ENCODE data around the gene ASB6. TPM values are rescaled to one million over a fixed set of nuclear protein-coding genes. Genes with fewer than 3 reads are reported as not detected.

Gene ASB6
- polyA plus RNA-seq, 2 donors, result 14.4 to 15.1 TPM

- Histone ChIP-seq H3K27me3 (ENCODE audit: control insufficient read depth in 1 of 2, insufficient read depth in 2 of 2, low read length in 2 of 2) (no peaks in the 10 kb centered on the region), H3K4me3 (ENCODE audit: low read depth in 1 of 2, low read length in 2 of 2) (no peak overlapping the region), H3K9me3 (ENCODE audit: control insufficient read depth in 2 of 2, insufficient read depth in 1 of 2, low read depth in 1 of 2, low read length in 1 of 2) (no peaks in the 10 kb centered on the region), H3K4me1 (ENCODE audit: control insufficient read depth in 2 of 2, insufficient read depth in 2 of 2, low read length in 1 of 2) (peaks cover 0 to 2% of the 10 kb centered on the region in 2 donors), H3K36me3 (ENCODE audit: control insufficient read depth in 2 of 2, insufficient read depth in 2 of 2, low read length in 1 of 2) (no peaks in the 10 kb centered on the region), H3K27ac (ENCODE audit: low read depth in 2 of 2, low read length in 1 of 2) (no peak overlapping the region)
- WGBS, 2 donors, result 89 to 90% methylated on average over 1 of the region's 1 CpG
These were observed 55.7 kb downstream of the ASB6 start for GRCh38 chr9:129586245-129586644.

GRCh38 chr9:129585352-129585751 lies 56.6 kb downstream of the ASB6 start:
- Histone ChIP-seq H3K9me3 (ENCODE audit: control insufficient read depth in 2 of 2, insufficient read depth in 1 of 2, low read depth in 1 of 2, low read length in 1 of 2) (no peaks in the 10 kb centered on the region), H3K27ac (ENCODE audit: low read depth in 2 of 2, low read length in 1 of 2) (no peak overlapping the region), H3K36me3 (ENCODE audit: control insufficient read depth in 2 of 2, insufficient read depth in 2 of 2, low read length in 1 of 2) (no peaks in the 10 kb centered on the region), H3K27me3 (ENCODE audit: control insufficient read depth in 1 of 2, insufficient read depth in 2 of 2, low read length in 2 of 2) (no peaks in the 10 kb centered on the region), H3K4me3 (ENCODE audit: low read depth in 1 of 2, low read length in 2 of 2) (no peak overlapping the region), H3K4me1 (ENCODE audit: control insufficient read depth in 2 of 2, insufficient read depth in 2 of 2, low read length in 1 of 2) (peaks cover 0 to 2% of the 10 kb centered on the region in 2 donors)
- 87 to 100% methylated on average over 1 of the region's 1 CpG for WGBS, 2 donors

Other genes starting within 250 kb of the ASB6 start
- under 1 TPM in 1 of 2 donors, not detected in 1; 0.05 TPM for gene C9orf50, start 21.1 kb downstream of the ASB6 start, polyA plus RNA-seq
- gene NTMT1, start 16.0 kb downstream of the ASB6 start, polyA plus RNA-seq, result 10 to 100 TPM; 14.2 to 30.6 TPM
- gene PRRX2, start 23.5 kb upstream of the ASB6 start, polyA plus RNA-seq, result 1 to 10 TPM; 1.7 to 3.6 TPM
- 10 to 100 TPM in 1 of 2 donors, 1 to 10 TPM in 1; 6.4 to 16.3 TPM for gene PTGES, start 110.9 kb upstream of the ASB6 start, polyA plus RNA-seq
- 1 to 10 TPM; 8.8 to 9.7 TPM for gene TOR1B, start 161.0 kb upstream of the ASB6 start, polyA plus RNA-seq
- 10 to 100 TPM in 1 of 2 donors, 1 to 10 TPM in 1; 9.8 to 15.8 TPM for gene TOR1A, start 182.0 kb upstream of the ASB6 start, polyA plus RNA-seq
- 10 to 100 TPM; 21.9 to 39.5 TPM for gene C9orf78, start 193.1 kb upstream of the ASB6 start, polyA plus RNA-seq
- gene USP20, start 193.3 kb upstream of the ASB6 start, polyA plus RNA-seq, result 10 to 100 TPM; 15.1 to 20.7 TPM